Myocyte (in vitro differentiated cells): ENCODE measurements around the gene PAM16. TPM values are rescaled to one million over a fixed set of nuclear protein-coding genes. Genes with fewer than 3 reads are reported as not detected.

Experiments
- DNase-seq: peaks from one replicate; pipeline ENCODE4 v3.0.0-alpha.2; 2012; ENCODE audit warnings: low read depth
- total RNA-seq: library from RNA; depleted of rRNA; stranded (reverse); fragments of >200 nt; gene quantifications from 2 replicates; pipeline ENCODE4 v1.2.3, GENCODE V29; 2014

Gene PAM16
- total RNA-seq, 1 donor from 2014 or later = 28.4 TPM

GRCh38 chr16:4372001-4372577 is 21.0 kb upstream of the PAM16 start:
- DNase-seq = peak; percentile 51

DNA sequence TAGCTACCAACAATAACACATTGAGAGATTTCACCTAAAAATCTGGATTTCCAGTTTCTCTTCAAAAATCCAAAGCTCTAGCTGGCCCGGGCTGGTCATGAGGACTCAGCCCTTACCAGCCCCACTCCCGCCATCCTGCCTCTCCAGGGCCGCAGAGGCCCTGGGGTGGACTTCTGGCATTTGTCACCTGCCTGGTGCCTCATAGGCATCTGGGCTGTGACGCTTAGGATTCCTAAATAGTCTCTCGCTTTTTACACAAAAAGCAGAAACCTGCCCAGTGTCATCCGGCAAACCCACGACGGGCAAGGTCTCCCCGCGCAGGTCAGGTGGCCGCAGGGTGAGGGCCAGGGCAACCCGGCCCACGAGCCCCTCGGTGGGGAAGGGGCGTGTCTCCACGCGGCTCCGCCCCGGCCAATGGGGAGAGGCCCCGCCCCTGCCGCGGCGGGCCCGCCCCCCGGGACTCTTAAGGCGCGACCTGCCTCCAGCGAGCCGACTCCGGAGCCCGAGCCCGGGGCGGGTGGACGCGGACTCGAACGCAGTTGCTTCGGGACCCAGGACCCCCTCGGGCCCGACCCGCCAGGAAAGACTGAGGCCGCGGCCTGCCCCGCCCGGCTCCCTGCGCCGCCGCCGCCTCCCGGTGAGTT is 20.4 kb upstream of the PAM16 start, which contains the start of gene VASN:
TSS of gene VASN (plus strand) at position 492 of the 644 bp plus-strand sequence. CDS start 9,030 bp downstream, outside the sequence.
- DNase-seq = peak; percentile 78

GRCh38 chr16:4370570-4371356 is 19.6 kb upstream of the PAM16 start:
- DNase-seq = peak; percentile 75

DNA sequence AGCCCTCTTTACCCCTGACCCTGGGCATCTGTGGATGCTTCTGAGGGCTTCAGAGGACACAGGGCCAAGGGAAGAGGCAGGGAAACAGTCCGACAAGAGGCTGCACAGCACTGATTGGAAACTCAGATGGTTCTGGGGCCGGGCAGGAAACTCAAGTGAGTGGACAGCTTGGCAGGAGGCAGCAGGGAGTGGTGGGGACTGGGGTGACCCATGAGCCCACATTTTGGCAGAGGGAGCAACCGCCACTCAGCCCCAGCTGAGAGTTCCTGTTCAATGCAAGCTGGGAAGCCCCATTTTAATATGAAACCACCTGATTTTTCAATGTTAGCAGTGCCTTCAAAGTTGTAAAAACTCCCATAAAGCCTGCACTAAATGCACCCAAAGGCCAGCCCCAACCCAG is 19.0 kb upstream of the PAM16 start:
- DNase-seq = no peak

GRCh38 chr16:4369007-4369733 is 18.0 kb upstream of the PAM16 start:
- DNase-seq = no peak

DNA sequence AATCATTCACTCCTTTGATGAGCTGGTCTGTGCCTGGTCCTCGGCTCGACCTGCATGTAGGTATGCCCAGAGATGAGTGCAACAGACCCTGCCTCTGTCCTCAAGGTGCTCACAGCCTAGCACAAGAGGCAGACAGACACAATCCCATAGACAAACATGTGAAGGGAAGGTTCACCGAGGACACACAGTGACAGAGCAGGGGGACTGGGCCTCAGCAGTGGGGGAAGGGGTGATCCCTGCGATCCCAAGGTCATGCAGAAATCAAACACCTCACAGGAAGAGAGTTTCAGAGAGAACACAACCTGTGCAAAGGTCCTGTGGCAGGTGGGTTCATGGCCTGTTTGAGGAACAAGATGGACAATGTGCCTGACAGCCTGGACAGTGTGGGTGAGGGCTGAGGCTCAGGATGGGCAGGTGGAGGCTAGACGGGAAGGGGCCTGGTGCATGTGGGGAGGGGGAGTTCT is 16.3 kb upstream of the PAM16 start:
- no peak for DNase-seq

- DNase-seq = no peak
Measured at GRCh38 chr16:4366016-4366415, 14.9 kb upstream of the PAM16 start.

GRCh38 chr16:4365615-4366014 is 14.5 kb upstream of the PAM16 start:
- DNase-seq = no peak

DNA sequence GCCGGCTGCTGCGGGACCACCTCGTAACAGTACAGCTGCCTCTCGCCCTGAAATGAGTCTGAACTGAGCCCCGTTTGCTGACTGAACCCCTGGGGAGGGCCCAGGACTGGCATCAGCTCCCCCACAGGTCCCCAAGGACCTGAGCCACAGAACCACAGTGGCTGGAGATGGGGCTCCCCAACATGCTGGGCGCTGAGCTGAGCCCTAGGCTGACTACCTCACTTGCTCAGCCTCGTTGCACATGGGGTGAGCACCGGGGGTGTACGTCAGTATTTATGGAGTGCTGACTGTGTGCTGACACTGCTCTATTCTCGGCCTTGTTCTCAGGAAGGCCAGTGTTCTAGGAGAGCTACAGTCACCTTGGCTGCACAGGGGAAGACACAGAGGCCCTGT is 13.9 kb upstream of the PAM16 start:
- DNase-seq = no peak

GRCh38 chr16:4364196-4365013 is 13.3 kb upstream of the PAM16 start:
- DNase-seq = no peak

- DNase-seq = no peak
Measured at GRCh38 chr16:4362476-4363135, 11.5 kb upstream of the PAM16 start.

DNA sequence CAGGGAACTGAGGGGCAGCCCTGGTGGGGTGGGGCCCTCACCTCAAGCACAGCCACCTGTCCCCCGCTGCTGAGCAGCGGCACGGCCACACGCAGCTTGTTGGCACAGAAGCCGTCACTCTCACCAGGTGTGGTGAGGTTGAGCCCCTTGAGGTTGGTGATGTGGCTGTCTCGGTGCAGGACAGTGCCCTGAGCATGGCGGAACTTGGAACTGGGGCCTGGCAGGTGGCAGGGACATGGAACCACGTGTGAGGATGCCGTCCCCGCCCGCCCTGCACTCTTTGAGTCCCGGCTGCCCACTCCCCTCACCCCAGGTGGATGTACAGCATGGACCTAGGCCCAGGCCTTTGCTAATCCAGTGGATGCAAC is 10.8 kb upstream of the PAM16 start:
- DNase-seq = no peak

- no peak for DNase-seq
Measured at GRCh38 chr16:4361033-4361943, 10.2 kb upstream of the PAM16 start.

GRCh38 chr16:4360538-4361021 is 9.5 kb upstream of the PAM16 start:
- no peak for DNase-seq

DNA sequence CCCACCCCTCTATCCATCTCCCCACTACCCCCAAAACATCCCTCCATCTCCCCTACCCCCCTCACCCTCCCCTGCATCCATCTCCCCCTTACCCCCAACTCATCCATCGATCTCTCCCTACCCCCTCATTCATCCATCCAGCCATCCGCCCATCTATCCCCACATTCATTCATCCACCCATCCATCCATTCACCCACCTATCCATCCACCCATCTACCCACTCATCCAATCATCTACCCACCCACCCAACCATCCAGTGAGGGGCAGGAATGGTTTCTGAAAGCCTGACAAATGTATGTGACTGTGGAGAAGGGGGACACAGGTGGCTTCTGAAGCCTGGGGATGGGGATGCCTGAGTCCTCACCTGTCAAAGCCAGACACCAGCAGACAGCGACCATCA is 8.8 kb upstream of the PAM16 start:
- no peak for DNase-seq

GRCh38 chr16:4358831-4359561 is 7.9 kb upstream of the PAM16 start:
- DNase-seq = no peak

DNA sequence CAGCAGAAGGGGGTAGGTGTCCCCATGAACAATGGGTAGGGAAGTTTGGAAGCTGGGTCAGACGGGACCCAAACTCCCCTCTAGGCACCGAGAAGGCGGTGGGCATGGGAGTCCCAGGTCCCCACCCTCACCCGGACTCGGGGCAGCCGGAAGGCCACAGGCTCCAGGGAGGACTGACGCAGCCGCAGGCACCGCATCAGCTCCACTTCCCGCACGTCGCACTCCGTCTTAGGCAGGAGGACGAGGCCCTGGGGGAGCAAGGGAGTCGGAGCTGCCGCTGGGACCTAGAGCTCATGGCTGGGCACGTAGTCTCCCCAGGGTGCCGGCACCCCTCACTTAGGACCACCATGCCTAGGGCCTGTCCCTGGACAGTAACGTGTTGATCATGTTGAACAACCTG is 7.1 kb upstream of the PAM16 start:
- DNase-seq = no peak

GRCh38 chr16:4356820-4357219 is 5.7 kb upstream of the PAM16 start:
- DNase-seq = no peak
